SK-N-SH (cell line): Measurements from ENCODE around the gene IKZF1. TPM values are rescaled to one million over a fixed set of nuclear protein-coding genes. Genes with fewer than 3 reads are reported as not detected.
A peak's percentile ranks its signal among the peaks of the same experiment; 100 is the strongest.

Source experiments
- CTCF ChIA-PET: fragments of 300-600, 350-600 bp; formaldehyde crosslinking; extraction: SDS; loops from one replicate; lab custom pipeline; 2021; lab: Yijun Ruan, JAX
- POLR2A ChIA-PET: fragments of 350-600 bp; sonication (Branson Sonifier 250); formaldehyde crosslinking; extraction: SDS; loops from one replicate; lab custom pipeline; 2020; ENCODE audit warnings: antibody characterized with exemption, inconsistent platforms; lab: Yijun Ruan, JAX
- DNase-seq: peaks from one replicate; pipeline ENCODE4 v3.0.0; 2012
- H2AFZ ChIP-seq: fragments of 200-600 bp; sonication (generic); 2 replicates; pipeline ENCODE4 v1.8.1; 2016; ENCODE audit warnings: antibody characterized with exemption, mild to moderate bottlenecking, low read depth
- H3F3A ChIP-seq: fragments of 200-600 bp; sonication (generic); replicated peaks from 2 replicates; pipeline ENCODE3; 2016; ENCODE audit warnings: antibody characterized with exemption, mild to moderate bottlenecking; ENCODE audit not compliant: insufficient read depth
- H3K27ac ChIP-seq, 2 experiments: fragments of 200-500 bp in 1 of 2; fragments of 200-600 bp in 1 of 2; sonication (Bioruptor generic) in 1 of 2; sonication (generic), shearing (Covaris generic) in 1 of 2; 2 replicates each; pipeline versions ENCODE4 v1.5.1 to v1.6.1; 2014 to 2016; ENCODE audit warnings: low read depth in 2 of 2, inconsistent platforms in 1 of 2, low read length in 1 of 2, mild to moderate bottlenecking in 1 of 2, mixed read lengths in 1 of 2
- H3K27me3 ChIP-seq: fragments of 200-600 bp; sonication (generic), shearing (Covaris generic); 2 replicates; pipeline ENCODE4 v1.6.1; 2016; ENCODE audit warnings: mixed run types; ENCODE audit not compliant: insufficient read depth
- H3K36me3 ChIP-seq, 2 experiments: fragments of 200-500 bp in 1 of 2; fragments of 200-600 bp in 1 of 2; sonication (Bioruptor generic) in 1 of 2; sonication (generic) in 1 of 2; replicated peaks in 1 of 2; 2 replicates each; pipeline versions ENCODE3 to v1.5.1; 2014 to 2016; ENCODE audit warnings: low read length in 1 of 2, mild to moderate bottlenecking in 1 of 2; ENCODE audit not compliant: insufficient read depth in 2 of 2, control insufficient read depth in 1 of 2
- H3K4me1 ChIP-seq, 2 experiments: fragments of 200-500 bp in 1 of 2; fragments of 200-600 bp in 1 of 2; sonication (Bioruptor generic) in 1 of 2; sonication (generic), shearing (Covaris generic) in 1 of 2; 2 replicates each; pipeline versions ENCODE4 v1.5.1 to v1.6.1; 2014 to 2016; ENCODE audit warnings: low read depth in 1 of 2, low read length in 1 of 2, mixed run types in 1 of 2; ENCODE audit not compliant: insufficient read depth in 2 of 2, control insufficient read depth in 1 of 2
- H3K4me2 ChIP-seq: fragments of 200-600 bp; sonication (generic), shearing (Covaris generic); 2 replicates; pipeline ENCODE4 v1.6.1; 2017; ENCODE audit warnings: mixed run types
- H3K4me3 ChIP-seq, 2 experiments: fragments of 200-500 bp in 1 of 2; fragments of 200-600 bp in 1 of 2; sonication (Bioruptor generic) in 1 of 2; sonication (generic), shearing (Covaris generic) in 1 of 2; 2 replicates each; pipeline versions ENCODE4 v1.5.1 to v1.8.1; 2014 to 2016; ENCODE audit warnings: low read depth in 2 of 2, inconsistent platforms in 1 of 2, low read length in 1 of 2, mild to moderate bottlenecking in 1 of 2, mixed read lengths in 1 of 2, moderate library complexity in 1 of 2
- H3K79me2 ChIP-seq: fragments of 200-600 bp; sonication (generic); 2 replicates; pipeline ENCODE4 v1.8.1; 2017; ENCODE audit warnings: mild to moderate bottlenecking; ENCODE audit not compliant: insufficient read depth
- H3K9ac ChIP-seq: fragments of 200-600 bp; sonication (generic); 2 replicates; pipeline ENCODE4 v1.6.1; 2017; ENCODE audit warnings: mixed run types
- H3K9me2 ChIP-seq: fragments of 200-600 bp; sonication (generic); 2 replicates; pipeline ENCODE4 v1.6.1; 2017; ENCODE audit warnings: mixed run types
- H3K9me3 ChIP-seq: fragments of 200-600 bp; sonication (generic); 2 replicates; pipeline ENCODE4 v1.6.1; 2017; ENCODE audit warnings: mixed run types, mild to moderate bottlenecking, moderate library complexity
- H4K20me1 ChIP-seq: fragments of 200-600 bp; sonication (generic); 2 replicates; pipeline ENCODE4 v1.6.1; 2017; ENCODE audit warnings: mild to moderate bottlenecking, mixed run types; ENCODE audit not compliant: insufficient read depth
- CHD2 ChIP-seq: fragments of 150-350 bp; IDR thresholded peaks from 2 replicates; pipeline ENCODE4 v1.6.1; 2018; ENCODE audit warnings: low read length; ENCODE audit not compliant: partially characterized antibody
- EP300 ChIP-seq, 2 experiments: IDR thresholded peaks; 2 replicates each; pipeline versions ENCODE4 v1.4.0 to v1.6.1; 2012; ENCODE audit warnings: borderline replicate concordance in 1 of 2, low read depth in 1 of 2, low read length in 1 of 2
- EZH2phosphoT487 ChIP-seq: fragments of 200-600 bp; sonication (generic); IDR thresholded peaks from 2 replicates; pipeline ENCODE4 v1.6.1; 2017; ENCODE audit warnings: low read depth, mixed run types, mild to moderate bottlenecking, antibody characterized with exemption, moderate library complexity, borderline replicate concordance
- FOXJ3 ChIP-seq: sonication (generic); formaldehyde crosslinking; IDR thresholded peaks from 2 replicates; pipeline ENCODE4 v1.5.1; 2020; ENCODE audit warnings: mild to moderate bottlenecking, missing genetic modification reagents
- JUND ChIP-seq: IDR thresholded peaks from 2 replicates; pipeline ENCODE4 v1.4.0; 2012
- MAX ChIP-seq: IDR thresholded peaks from 2 replicates; pipeline ENCODE4 v1.4.0; 2012; ENCODE audit warnings: low read depth
- MXI1 ChIP-seq: IDR thresholded peaks from 2 replicates; pipeline ENCODE4 v1.6.1; 2012; ENCODE audit warnings: mild to moderate bottlenecking, low read depth, low read length, improper control_type of control experiment
- NFIC ChIP-seq: IDR thresholded peaks from 2 replicates; pipeline ENCODE4 v1.4.0; 2012; ENCODE audit warnings: borderline replicate concordance
- NRF1 ChIP-seq: IDR thresholded peaks from 2 replicates; pipeline ENCODE4 v1.6.1; 2012; ENCODE audit warnings: low read depth, mild to moderate bottlenecking, low read length
- PBX3 ChIP-seq: IDR thresholded peaks from 2 replicates; pipeline ENCODE4; 2012
- POLR2AphosphoS5 ChIP-seq: IDR thresholded peaks from 2 replicates; pipeline ENCODE4 v1.6.1; 2012; ENCODE audit warnings: low read depth, low read length
- RCOR1 ChIP-seq: fragments of 150-350 bp; IDR thresholded peaks from 2 replicates; pipeline ENCODE4 v1.6.1; 2017; ENCODE audit warnings: antibody characterized with exemption, low read length
- RFX5 ChIP-seq: IDR thresholded peaks from 2 replicates; pipeline ENCODE4 v1.6.1; 2012; ENCODE audit warnings: mild to moderate bottlenecking, improper control_type of control experiment, low read length
- RXRA ChIP-seq: IDR thresholded peaks from 2 replicates; pipeline ENCODE4 v1.4.0; 2012; ENCODE audit warnings: low read depth, mild to moderate bottlenecking, borderline replicate concordance
- SIN3A ChIP-seq: IDR thresholded peaks from 2 replicates; pipeline ENCODE4 v1.6.1; 2012; ENCODE audit warnings: low read depth, mild to moderate bottlenecking, low read length, moderate library complexity, borderline replicate concordance
- TAF1 ChIP-seq: IDR thresholded peaks from 2 replicates; pipeline ENCODE4 v1.6.1; 2012; ENCODE audit warnings: low read depth, mild to moderate bottlenecking, low read length, moderate library complexity, borderline replicate concordance
- USF2 ChIP-seq: fragments of 150-350 bp; IDR thresholded peaks from 2 replicates; pipeline ENCODE4 v1.6.1; 2017; ENCODE audit warnings: antibody characterized with exemption, low read length, low read depth, borderline replicate concordance
- YY1 ChIP-seq: IDR thresholded peaks from 2 replicates; pipeline ENCODE4 v1.4.0; 2012; ENCODE audit warnings: low read depth, mild to moderate bottlenecking
- WGBS: methylation state at CpG from one replicate; pipeline ENCODE4 v1.1.6; 2017; ENCODE audit warnings: low lambda C conversion rate; 5-methylcytosine and 5-hydroxymethylcytosine counted together
- polyA plus RNA-seq, 3 experiments: library from polyadenylated mRNA; depleted of rRNA; stranded (reverse); fragments of >200 nt; gene quantifications; 2 replicates each; pipeline ENCODE4 v1.2.3, GENCODE V29; 2012

The IKZF1 gene
- polyA plus RNA-seq, 1 of the 3 experiments (the other 2 are of a cell fraction): not detected

GRCh38 chr7:50449881-50450589 lies 145.5 kb downstream of the IKZF1 start, which contains the start of gene FIGNL1:
Gene FIGNL1 (minus strand): TSS chr7:50450350. CDS start chr7:50447287, 3,063 bp downstream.
- peak within 1 kb of the TSS; percentile 93 for H3K4me2 ChIP-seq
- DNase-seq: peak; percentile 94
- H3K36me3 ChIP-seq: peaks cover 16 to 24% of the 10 kb centered on the region in 2 experiments
- H3K9me2 ChIP-seq: no peaks in the 10 kb centered on the region
- H3K9ac ChIP-seq: peak within 1 kb of the TSS; percentile 71
- 0 out of 2 replicates have a peak, but pooled peaks cover 2% of the 10 kb centered on the region for H3K27me3 ChIP-seq
- H2AFZ ChIP-seq: peak within 1 kb of the TSS; percentile 98
- H3K27ac ChIP-seq: peak within 1 kb of the TSS; percentile 21 to 74; a peak in 3 of 4 replicates
- peaks cover 0 to 20% of the 10 kb centered on the region in 2 experiments; a peak in 2 of 4 replicates for H3K4me1 ChIP-seq
- H3K9me3 ChIP-seq: no peaks in the 10 kb centered on the region
- WGBS: under 1% methylated on average over 44 of the region's 63 CpGs
- peaks cover 25% of the 10 kb centered on the region; the same call in 1 of the 2 replicates for H3K79me2 ChIP-seq
- H3F3A ChIP-seq: no peaks in the 10 kb centered on the region
- TF ChIP-seq RCOR1: 0 out of 2 replicates have a peak, but pooled peaks have one; percentile 9
- peak; percentile 94 for TF ChIP-seq MXI1
- TF ChIP-seq MAX: peak; percentile 84; the same call in 1 of the 2 replicates
- no peak for TF ChIP-seq EZH2phosphoT487
- peak; percentile 74 for TF ChIP-seq CHD2
- 0 out of 4 replicates have a peak, but pooled peaks of 1 of the 2 experiments have one; percentile 31 for TF ChIP-seq EP300 (IDR thresholded peaks at IDR 0.05; ENCODE audit: borderline replicate concordance in 1 of 2, low read depth in 1 of 2, low read length in 1 of 2)
- no peak for TF ChIP-seq JUND
- peak; percentile 44 for TF ChIP-seq NFIC
- TF ChIP-seq YY1: no peak
- TF ChIP-seq USF2: no peak
- TF ChIP-seq RFX5: 0 out of 2 replicates have a peak, but pooled peaks have one; percentile 36
- peak; percentile 94 for TF ChIP-seq NRF1
- no peak for TF ChIP-seq PBX3
- peak; percentile 72 for TF ChIP-seq TAF1
- TF ChIP-seq POLR2AphosphoS5: peak; percentile 89
- peak; percentile 90 for TF ChIP-seq SIN3A
- no peak for TF ChIP-seq RXRA
- TF ChIP-seq FOXJ3 (CRISPR knock-in tag): no peak
- POLR2A ChIA-PET: interaction anchor here (0.6 to 1.7 kb wide), 6 partner anchors 15 to 176 kb away, joined by 3 to 6 read pairs (median 4); no protein-coding TSS in a partner anchor
- H4K20me1 ChIP-seq: no peaks in the 10 kb centered on the region
- CTCF ChIA-PET: interaction anchor here (0.6 to 3.8 kb wide), 13 partner anchors 12 to 245 kb away, joined by 3 to 19 read pairs (median 3); no protein-coding TSS in a partner anchor
- peak within 1 kb of the TSS; percentile 77 to 85 for H3K4me3 ChIP-seq
